Left ventricle myocardium inferior (tissue), 1 donor: ENCODE measurements around the gene MTARC2. TPM values are rescaled to one million over a fixed set of nuclear protein-coding genes. Genes with fewer than 3 reads are reported as not detected.
"Not testable (repeated sequence)": the region's sequence is repeated elsewhere in the genome, so short reads cannot be mapped to it uniquely, and the experiment has no call there.

Experiments used
- DNase-seq: peaks from one replicate; pipeline ENCODE4 v3.0.0-alpha.2; 2020
- H3K27ac ChIP-seq: fragments of 200-600 bp; replicated peaks from 2 replicates; pipeline ENCODE4 v1.8.0; 2021
- H3K27me3 ChIP-seq: fragments of 200-600 bp; 2 replicates; pipeline ENCODE4 v1.8.0; 2021; ENCODE audit warnings: low read depth
- H3K36me3 ChIP-seq: fragments of 200-600 bp; 2 replicates; pipeline ENCODE4 v1.8.0; 2021
- H3K4me1 ChIP-seq: fragments of 200-600 bp; 2 replicates; pipeline ENCODE4 v1.8.0; 2021
- H3K4me3 ChIP-seq: fragments of 200-600 bp; 2 replicates; pipeline ENCODE4 v1.8.0; 2021; ENCODE audit warnings: mild to moderate bottlenecking, moderate library complexity
- H3K9me3 ChIP-seq: fragments of 200-600 bp; replicated peaks from 2 replicates; pipeline ENCODE4 v1.8.0; 2021
- CTCF ChIP-seq: fragments of 200-600 bp; IDR thresholded peaks from 2 replicates; pipeline ENCODE4 v1.8.0; 2021; ENCODE audit warnings: antibody characterized with exemption, mild to moderate bottlenecking, borderline replicate concordance
- intact Hi-C: fragments of 100-400 bp; cut with micrococcal nuclease; formaldehyde crosslinking; loops from one replicate; pipeline ENCODE4 v1.11.0; 2022
- total RNA-seq: library from RNA; stranded (reverse); fragmentation: NEBNext Ultra II Directional; extraction: Animal tissue kit (Norgen Biotek cat#: 25700); gene quantifications from one replicate; pipeline ENCODE4 v1.2.1, GENCODE V29; 2021
- donor health status: DM: no; HTN: yes; CAD: no; lungs with severe emphysema.

The MTARC2 gene
- total RNA-seq, 1 donor from 2014 or later: 22.6 TPM

GRCh38 chr1:220717800-220718640 is 30.1 kb upstream of the MTARC2 start:
- TF ChIP-seq CTCF: no peak
- DNase-seq: no peak
- Histone ChIP-seq H3K4me1 (peaks cover 5% of the 10 kb centered on the region), H3K4me3 (no peak overlapping the region), H3K27me3 (no peaks in the 10 kb centered on the region), H3K27ac (no peak overlapping the region), H3K36me3 (no peaks in the 10 kb centered on the region), H3K9me3 (peaks cover 14% of the 10 kb centered on the region)
- intact Hi-C loops: no loop called here

- DNase-seq, H3K4me3 ChIP-seq, H3K9me3 ChIP-seq, H3K27ac ChIP-seq, H3K36me3 ChIP-seq, H3K27me3 ChIP-seq, intact Hi-C loops, H3K4me1 ChIP-seq: not testable (repeated sequence)
Observed at GRCh38 chr1:220721266-220721665, 26.9 kb upstream of the MTARC2 start.

- peak; percentile 24 for TF ChIP-seq CTCF
- intact Hi-C loops: no loop called here
- H3K27me3 ChIP-seq: no peaks in the 10 kb centered on the region
- no peaks in the 10 kb centered on the region for H3K9me3 ChIP-seq
- H3K36me3 ChIP-seq: no peaks in the 10 kb centered on the region
- no peak overlapping the region for H3K27ac ChIP-seq
- H3K4me3 ChIP-seq: no peak overlapping the region
- no peak for DNase-seq
- H3K4me1 ChIP-seq: peaks cover 2% of the 10 kb centered on the region
Observed at GRCh38 chr1:220726634-220727033, 21.5 kb upstream of the MTARC2 start.

- intact Hi-C loops: no loop called here
- H3K36me3 ChIP-seq: no peaks in the 10 kb centered on the region
- no peak overlapping the region for H3K27ac ChIP-seq
- no peaks in the 10 kb centered on the region for H3K9me3 ChIP-seq
- no peak for TF ChIP-seq CTCF
- no peaks in the 10 kb centered on the region for H3K27me3 ChIP-seq
- H3K4me3 ChIP-seq: no peak overlapping the region
- DNase-seq: no peak
- H3K4me1 ChIP-seq: peaks cover 8% of the 10 kb centered on the region
Observed at GRCh38 chr1:220727519-220727918, 20.6 kb upstream of the MTARC2 start.

- DNase-seq: no peak
- Histone ChIP-seq H3K4me3 (no peak overlapping the region), H3K4me1 (peaks cover 21% of the 10 kb centered on the region), H3K27me3 (no peaks in the 10 kb centered on the region), H3K27ac (no peak overlapping the region), H3K36me3 (no peaks in the 10 kb centered on the region), H3K9me3 (no peaks in the 10 kb centered on the region)
- no peak for TF ChIP-seq CTCF
- intact Hi-C loops: loop anchor here (10.0 kb wide), 1 partner anchor 46 kb away; no protein-coding TSS in a partner anchor
Observed at GRCh38 chr1:220730486-220730885, 17.6 kb upstream of the MTARC2 start.

- Histone ChIP-seq H3K4me3 (peak overlapping the region; percentile 50), H3K27me3 (no peaks in the 10 kb centered on the region), H3K36me3 (no peaks in the 10 kb centered on the region), H3K9me3 (no peaks in the 10 kb centered on the region), H3K4me1 (peaks cover 21% of the 10 kb centered on the region), H3K27ac (peak overlapping the region; percentile 89)
- intact Hi-C loops: loop anchor here (10.0 kb wide), 1 partner anchor 47 kb away; no protein-coding TSS in a partner anchor
- TF ChIP-seq CTCF: no peak
- no peak for DNase-seq
Observed at GRCh38 chr1:220732137-220732536, 16.0 kb upstream of the MTARC2 start.
